Esophagus squamous epithelium (tissue), 4 donors: ENCODE results near the gene ACTN2.

Source experiments
- POLR2A ChIP-seq, 4 donors: fragments of 450-650 bp; IDR thresholded peaks; one replicate each; pipeline ENCODE4 v1.6.1; 2017; ENCODE audit warnings: antibody characterized with exemption in 4 of 4, mild to moderate bottlenecking in 4 of 4, moderate library complexity in 3 of 4
- TF ChIP-seq, protein P1 (sequence below), 6 experiments: fragments of 450-650 bp in 4 of 6; fragments of 200-600 bp in 2 of 6; sonication (generic) in 2 of 6; IDR thresholded peaks; one replicate each; pipeline ENCODE4 v1.5.1; 2016 to 2019; ENCODE audit warnings: antibody characterized with exemption in 6 of 6, mild to moderate bottlenecking in 4 of 6, moderate library complexity in 4 of 6

DNA sequence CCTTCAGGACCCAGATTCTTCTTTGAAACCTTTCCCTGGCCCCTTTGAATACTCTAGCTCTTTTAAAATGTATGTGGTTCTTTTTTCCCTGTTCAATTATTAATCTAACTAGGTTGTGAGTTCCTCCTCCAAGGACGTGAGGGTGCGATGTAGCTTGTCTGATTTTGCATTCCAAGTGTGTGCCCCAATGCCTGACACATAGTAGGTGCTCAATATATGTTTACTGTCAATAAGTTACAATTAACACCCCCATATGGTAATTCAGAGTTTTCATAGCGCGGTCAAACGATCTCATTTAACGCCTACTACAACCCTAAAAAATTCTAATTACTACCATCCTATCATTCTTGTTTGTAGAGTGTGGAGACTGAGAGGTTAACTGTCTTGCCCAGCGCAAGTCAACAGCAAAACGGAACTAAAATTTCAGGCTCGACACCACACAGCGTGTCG is 108.3 kb downstream of the ACTN2 start:
- TF ChIP-seq, protein P1, sequence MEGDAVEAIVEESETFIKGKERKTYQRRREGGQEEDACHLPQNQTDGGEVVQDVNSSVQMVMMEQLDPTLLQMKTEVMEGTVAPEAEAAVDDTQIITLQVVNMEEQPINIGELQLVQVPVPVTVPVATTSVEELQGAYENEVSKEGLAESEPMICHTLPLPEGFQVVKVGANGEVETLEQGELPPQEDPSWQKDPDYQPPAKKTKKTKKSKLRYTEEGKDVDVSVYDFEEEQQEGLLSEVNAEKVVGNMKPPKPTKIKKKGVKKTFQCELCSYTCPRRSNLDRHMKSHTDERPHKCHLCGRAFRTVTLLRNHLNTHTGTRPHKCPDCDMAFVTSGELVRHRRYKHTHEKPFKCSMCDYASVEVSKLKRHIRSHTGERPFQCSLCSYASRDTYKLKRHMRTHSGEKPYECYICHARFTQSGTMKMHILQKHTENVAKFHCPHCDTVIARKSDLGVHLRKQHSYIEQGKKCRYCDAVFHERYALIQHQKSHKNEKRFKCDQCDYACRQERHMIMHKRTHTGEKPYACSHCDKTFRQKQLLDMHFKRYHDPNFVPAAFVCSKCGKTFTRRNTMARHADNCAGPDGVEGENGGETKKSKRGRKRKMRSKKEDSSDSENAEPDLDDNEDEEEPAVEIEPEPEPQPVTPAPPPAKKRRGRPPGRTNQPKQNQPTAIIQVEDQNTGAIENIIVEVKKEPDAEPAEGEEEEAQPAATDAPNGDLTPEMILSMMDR (IDR thresholded peaks at IDR 0.05) = no peak
- no peak for TF ChIP-seq POLR2A (IDR thresholded peaks at IDR 0.05)
